T47D (cell line): Measurements from ENCODE around the gene RPL3.
A peak's percentile ranks its signal among the peaks of the same experiment; 100 is the strongest.
"Not testable (repeated sequence)": the region's sequence is repeated elsewhere in the genome, so short reads cannot be mapped to it uniquely, and the experiment has no call there.

ENCODE experiments used
- DNase-seq, 2 experiments: peaks; one replicate each; pipeline versions ENCODE4 v3.0.0 to v3.0.0-alpha.2; 2011 to 2012; ENCODE audit warnings: low read depth in 1 of 2, low spot score in 1 of 2
- JUND ChIP-seq: IDR thresholded peaks from 2 replicates; pipeline ENCODE4 v1.6.1; 2012; ENCODE audit warnings: low read depth
- in situ Hi-C: cut with HindIII; loops from 2 replicates; pipeline ENCODE4 v1.10.0; 2016; ENCODE audit warnings: low sequenced_read_pairs, low pct_unique_long_range_greater_than_20kb

Gene RPL3

DNA sequence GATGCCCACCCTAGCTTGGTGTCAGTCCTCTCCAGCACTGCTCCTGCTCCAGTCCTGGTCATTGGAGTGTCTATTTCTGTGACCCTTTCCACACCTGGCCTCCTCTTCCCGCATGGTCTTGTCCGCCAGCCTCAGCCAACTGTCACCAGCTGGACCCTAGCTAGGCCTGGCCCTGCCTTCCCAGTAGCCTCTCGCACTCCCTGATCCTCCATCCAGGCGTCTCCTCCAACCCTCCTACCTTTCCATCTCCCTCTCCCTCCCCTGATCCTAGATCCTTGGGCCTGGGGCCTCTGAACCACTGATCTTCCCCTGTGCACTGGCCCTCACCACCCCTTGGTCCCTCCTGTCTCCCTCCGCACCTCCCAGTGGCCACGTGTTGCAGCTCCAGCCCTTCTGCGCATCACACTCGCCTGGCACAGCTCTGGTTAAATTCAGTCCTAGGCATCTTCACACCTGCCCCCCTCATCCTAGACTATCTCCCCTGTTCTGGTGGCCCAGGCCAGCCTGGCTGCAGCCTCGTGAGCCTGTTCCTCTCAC lies 40.3 kb upstream of the RPL3 start:
- TF ChIP-seq JUND: no peak
- in situ Hi-C loops: no loop called here
- DNase-seq: no peak

DNA sequence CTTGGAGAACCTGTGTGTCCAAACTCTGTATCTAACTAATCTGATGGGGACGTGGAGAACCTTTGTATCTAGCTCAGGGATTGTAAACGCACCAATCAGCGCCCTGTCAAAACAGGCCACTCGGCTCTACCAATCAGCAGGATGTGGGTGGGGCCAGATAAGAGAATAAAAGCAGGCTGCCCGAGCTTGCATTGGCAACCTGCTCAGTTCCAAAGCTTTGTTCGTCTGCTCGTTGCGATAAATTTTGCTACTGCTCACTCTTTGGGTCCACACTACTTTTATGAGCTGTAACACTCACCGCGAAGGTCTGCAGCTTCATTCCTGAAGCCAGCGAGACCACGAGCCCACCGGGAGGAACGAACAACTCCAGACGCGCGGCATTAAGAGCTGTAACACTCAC lies 38.8 kb upstream of the RPL3 start:
- in situ Hi-C loops, DNase-seq: not testable (repeated sequence)

DNA sequence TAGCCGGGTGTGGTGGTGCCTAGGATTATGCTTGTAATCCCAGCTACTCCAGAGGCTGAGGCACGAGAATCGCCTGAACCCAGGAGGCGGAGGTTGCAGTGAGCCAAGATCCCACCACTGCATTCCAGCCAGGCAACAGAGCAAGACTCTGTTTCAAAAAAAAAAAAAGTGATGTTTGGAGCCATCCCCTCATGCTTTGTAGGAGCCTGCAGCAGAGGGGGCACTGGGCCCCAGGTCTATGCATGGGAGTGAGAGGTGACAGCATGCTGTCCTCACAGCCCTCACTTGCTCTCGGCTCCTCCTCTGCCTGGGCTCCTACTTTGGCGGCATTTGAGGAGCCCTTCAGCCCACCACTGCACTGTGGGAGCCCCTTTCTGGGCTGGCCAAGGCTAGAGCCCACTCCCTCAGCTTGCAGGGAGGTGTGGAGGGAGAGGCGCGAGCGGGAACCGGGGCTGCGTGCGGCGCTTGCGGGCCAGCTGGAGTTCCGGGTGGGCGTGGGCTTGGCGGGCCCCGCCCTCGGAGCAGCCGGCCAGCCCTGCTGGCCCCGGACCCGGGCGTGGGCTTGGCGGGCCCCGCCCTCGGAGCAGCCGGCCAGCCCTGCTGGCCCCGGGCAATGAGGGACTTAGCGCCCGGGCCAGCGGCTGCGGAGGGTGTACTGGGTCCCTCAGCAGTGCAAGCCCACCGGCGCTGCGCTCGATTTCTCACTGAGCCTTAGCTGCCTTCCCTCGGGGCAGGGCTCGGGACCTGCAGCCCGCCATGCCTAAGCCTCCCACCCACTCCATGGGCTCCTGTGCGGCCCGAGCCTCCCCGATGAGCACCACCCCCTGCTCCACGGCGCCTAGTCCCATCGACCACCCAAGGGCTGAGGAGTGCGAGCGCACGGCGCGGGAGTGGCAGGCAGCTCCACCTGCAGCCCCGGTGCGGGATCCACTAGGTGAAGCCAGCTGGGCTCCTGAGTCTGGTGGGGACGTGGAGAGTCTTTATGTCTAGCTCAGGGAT lies 38.0 kb upstream of the RPL3 start:
- DNase-seq, in situ Hi-C loops: not testable (repeated sequence)

DNA sequence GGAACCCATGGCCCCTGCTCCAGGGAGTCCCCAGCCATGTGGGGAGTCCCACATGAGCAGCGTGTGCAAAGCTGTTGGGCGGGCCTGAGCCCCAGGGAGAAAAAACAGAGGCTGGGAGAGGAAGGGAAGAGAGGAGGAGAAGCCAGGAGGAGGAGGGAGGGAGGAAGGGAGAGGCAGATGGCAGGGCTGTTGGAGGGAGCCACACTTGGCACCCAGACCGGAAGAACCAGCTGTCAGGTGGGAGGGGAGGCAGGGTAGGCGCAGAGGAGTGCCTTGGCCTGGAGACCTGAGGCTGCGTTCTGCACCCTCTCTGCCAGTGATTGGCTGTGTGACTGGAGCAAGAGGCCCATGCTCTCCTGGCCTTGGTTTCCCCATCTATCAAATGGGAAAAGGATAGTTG lies 37.0 kb upstream of the RPL3 start:
- in situ Hi-C loops: no loop called here
- peak in 1 of 2 experiments; percentile 85 for DNase-seq
- TF ChIP-seq JUND: no peak

DNA sequence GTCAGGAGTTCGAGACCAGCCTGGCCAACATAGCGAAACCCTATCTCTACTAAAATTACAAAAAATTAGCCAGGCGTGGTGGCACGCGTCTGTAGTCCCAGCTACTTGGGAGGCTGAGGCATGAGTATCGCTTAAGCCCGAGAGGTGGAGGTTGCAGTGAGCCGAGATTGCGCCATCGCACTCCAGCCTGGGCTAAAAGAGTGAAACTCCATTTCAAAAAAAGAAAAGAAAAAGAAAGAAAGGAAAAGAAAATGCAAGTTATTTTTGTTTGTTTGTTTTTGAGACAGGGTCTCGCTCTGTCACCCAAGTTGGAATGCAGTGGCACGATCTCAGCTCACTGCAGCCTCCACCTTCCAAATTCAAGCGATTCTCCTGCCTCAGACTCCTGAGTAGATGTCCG lies 36.4 kb upstream of the RPL3 start:
- in situ Hi-C loops, DNase-seq: not testable (repeated sequence)

DNA sequence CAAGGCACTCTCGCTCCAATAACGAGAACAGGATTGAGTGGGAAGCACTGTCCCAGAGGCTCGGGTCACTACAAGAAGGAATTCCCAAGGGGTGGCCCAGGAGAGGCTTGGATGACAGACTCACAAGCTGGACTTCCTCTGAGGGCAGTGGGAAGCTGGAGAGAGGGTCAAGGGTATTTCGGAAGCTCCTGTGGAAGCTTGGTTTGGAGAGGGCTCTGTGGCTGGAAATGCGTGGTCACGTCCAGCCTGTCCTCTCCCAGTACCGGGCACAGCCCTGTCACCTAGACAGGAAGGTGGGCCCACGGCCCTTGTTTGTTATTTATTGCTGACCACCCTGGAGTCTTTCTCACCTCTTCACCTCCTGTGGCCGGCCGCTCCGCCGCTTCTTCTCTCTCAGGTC lies 35.7 kb upstream of the RPL3 start:
- in situ Hi-C loops: no loop called here
- TF ChIP-seq JUND: no peak
- DNase-seq: no peak

DNA sequence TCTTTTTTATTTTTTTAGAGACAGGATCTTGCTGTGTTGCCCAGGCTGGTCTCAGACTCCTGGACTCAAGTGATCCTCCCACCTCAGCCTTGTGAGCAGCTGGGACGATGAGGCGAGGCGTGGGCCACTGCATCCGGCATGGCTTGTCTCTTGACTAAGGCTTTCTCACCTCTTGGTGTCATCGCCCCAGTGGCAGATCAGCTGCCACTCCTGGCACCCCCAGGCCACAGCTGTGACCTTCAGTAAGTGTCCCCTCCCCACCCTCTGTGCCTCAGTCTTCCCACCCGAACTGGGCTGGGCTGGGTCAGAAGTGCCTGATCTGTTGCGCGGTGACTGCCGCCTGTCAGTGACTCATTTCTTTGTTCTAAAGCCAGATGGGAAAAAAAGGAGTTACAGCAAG lies 33.9 kb upstream of the RPL3 start:
- TF ChIP-seq JUND: no peak

DNA sequence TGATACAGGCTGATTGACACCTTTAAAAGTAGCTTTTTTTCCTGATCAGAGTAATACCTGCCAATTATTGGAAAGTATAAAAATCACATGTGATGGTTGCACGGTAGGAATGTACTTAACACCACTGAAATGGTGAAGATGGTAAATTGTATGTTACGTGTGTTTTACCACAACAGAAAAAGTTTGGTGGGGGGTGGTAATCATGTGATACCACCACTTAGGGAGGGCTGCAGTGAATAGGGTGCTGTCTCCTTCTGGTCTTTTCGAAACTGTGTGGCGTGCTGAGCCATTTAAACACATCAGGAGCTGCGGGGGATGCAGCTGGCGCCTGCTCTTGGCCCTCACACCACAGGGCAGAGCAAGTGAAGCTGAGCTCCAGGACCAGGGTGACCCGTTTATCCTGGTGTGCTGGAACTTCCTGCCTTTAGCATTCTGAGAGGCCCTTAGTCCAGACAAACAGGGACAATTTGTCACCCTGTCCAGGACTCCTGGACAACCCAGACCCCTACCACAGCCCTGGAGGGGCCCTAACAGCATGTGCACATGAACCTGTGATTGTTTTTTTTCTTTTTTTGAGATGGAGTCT lies 33.0 kb upstream of the RPL3 start:
- TF ChIP-seq JUND: no peak
- peak in 1 of 2 experiments; percentile 62 for DNase-seq
- in situ Hi-C loops: no loop called here

More for the DNA sequence above, 33.9 kb upstream of the RPL3 start:
- DNase-seq: no peak
- in situ Hi-C loops: no loop called here

DNA sequence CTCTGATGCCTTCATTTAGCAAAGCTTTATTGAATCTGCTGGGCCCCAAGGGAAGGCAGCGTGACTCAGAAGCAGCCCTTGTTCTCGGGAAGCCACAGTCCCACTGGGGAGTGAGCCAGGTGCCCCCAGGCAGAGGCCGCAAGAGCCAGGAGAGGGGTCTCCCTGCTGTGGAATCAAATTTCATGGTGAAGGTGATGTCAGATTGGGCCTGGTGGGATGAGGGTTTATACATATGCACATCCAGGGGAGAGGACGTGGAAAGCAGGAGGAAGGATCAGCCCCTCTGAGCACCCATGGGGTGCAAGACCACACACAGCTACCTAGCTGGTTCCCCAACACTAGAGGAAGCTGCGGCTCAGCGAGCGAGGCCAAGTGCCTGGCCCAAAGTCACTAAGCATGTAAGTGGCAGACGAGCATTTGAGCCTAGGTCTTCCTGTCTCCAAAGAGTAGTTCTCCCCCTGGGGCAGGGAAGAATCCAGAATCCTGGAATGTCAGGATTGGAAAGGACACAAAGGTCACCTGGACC lies 32.3 kb upstream of the RPL3 start:
- no peak for TF ChIP-seq JUND
- no peak for DNase-seq
- in situ Hi-C loops: no loop called here

DNA sequence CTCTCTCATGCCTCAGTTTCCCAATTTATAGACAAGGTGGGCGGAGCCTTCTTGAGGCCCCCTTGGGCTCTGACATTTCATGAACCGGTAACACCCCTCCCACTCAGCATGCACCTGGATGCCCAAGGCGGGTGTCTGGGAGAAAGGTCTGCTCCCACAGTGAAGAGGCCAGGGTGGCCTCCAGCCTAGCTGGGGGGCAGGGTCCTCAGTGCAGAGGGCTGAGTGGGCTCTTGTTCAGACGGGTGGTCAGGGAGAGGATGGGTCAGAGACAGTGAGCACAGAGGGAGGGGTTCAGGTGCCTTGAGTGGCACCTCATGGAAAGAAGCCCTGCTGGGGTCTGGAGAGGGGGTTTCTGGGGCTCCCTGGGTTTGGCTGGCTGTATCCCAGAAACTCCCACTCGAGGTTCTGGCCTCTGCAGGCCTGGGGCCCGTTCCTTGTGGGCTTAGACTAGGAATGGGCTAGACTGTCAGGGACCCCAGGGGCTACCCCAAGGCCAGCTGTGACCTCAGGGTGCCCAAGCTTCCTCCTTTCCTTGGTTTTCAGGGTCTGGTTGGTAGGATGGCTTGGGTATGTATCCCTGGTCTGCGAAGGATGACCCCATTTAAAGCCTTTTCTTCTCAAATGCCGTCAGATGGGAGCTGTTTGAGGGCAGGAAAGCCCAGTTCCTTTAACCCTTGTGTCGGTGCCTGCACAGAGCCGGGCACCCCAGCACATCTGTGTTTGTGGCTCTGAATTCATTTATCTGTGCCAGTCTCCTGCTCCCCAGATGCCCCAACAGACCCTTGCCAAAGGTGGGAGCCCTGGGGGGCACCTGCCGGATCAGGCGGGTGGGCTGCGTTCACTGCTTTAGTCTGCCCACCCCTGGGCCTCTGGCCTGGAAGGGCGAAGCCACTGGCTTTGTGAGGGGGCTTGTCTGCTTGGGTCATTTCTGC lies 31.6 kb upstream of the RPL3 start:
- no peak for DNase-seq
- TF ChIP-seq JUND: no peak
- in situ Hi-C loops: no loop called here

DNA sequence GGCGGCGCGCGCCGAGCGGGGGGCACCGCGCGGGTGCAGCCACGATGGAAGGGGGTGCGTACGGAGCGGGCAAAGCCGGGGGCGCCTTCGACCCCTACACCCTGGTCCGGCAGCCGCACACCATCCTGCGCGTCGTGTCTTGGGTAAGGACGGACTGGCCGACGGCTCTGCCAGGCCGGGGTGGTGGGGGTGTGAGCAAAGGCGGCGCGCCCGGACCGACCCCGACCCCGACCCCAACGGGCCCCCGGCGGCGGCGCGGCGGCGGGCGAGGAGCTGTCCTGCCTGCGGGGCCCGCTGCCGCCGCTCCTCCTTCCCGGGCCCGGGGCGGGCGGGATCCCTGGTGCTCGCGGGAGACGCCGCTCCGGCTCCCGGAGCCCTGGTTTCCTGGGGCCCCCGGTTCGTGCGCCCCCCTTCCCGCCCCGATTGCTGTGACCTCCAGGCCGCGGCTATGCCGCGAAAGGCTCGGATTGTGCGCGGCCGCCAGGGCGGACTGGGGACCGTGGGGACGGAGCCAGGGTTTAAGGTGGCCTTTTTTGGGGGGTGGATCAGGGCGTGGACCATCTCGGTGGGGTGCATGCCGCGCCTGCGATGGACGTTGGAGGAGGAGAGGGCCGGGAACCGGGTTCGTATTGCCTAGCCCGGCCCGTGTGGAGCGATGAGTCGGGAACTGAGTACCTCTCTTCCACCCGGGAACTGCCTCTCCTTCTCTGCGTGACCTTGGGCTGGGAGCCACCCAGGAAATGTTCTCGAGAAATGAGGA lies 30.7 kb upstream of the RPL3 start, which contains the start of gene SYNGR1:
SYNGR1 (plus strand) TSS at position 25 of the 760 bp plus-strand sequence; CDS start at position 45, 20 bp downstream.
- in situ Hi-C loops: no loop called here
- DNase-seq: no peak
- no peak for TF ChIP-seq JUND

DNA sequence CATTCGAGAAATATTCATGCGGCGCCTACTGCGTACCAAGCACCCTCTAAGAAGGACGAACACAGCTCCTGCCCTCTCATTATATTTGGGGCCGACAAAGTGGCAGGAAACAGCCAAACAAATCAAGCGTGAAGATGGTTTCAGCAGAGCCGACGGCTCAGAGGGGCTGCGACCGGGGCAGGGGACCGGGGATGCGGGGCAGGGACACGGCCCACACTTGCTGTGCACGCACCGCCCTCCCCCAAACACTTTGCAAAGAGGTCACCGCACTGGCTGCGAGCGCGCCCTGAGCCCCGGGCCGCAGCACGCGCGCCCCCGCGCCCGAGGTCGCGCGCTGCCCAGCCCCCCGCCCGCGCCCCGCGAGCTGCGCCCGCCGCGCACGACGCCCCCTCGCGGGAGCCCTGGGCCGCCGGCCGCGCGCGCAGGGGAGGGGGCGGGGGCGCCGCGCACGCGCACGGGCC lies 30.1 kb upstream of the RPL3 start:
- DNase-seq: peak in 1 of 2 experiments; percentile 53
- no peak for TF ChIP-seq JUND
- in situ Hi-C loops: no loop called here
